ENCODE data around the gene GCK.
"Not testable (repeated sequence)": the region's sequence is repeated elsewhere in the genome, so short reads cannot be mapped to it uniquely, and the experiment has no call there.

GCK gene

GRCh38 chr7:44185729-44186128 lies 3.5 kb downstream of the GCK start:
- Histone ChIP-seq H3K9me3 (ENCODE audit: control insufficient read depth, insufficient read depth, low read length) (no peaks in the 10 kb centered on the region; the same call in 1 of the 2 replicates), H3K9ac (ENCODE audit: low read depth, low read length) (no peak overlapping the region), H3K4me1 (ENCODE audit: insufficient read depth, low read length) (peaks cover 15% of the 10 kb centered on the region; the same call in 1 of the 2 replicates), H3K36me3 (ENCODE audit: insufficient read depth, low read length) (no peaks in the 10 kb centered on the region)

DNA sequence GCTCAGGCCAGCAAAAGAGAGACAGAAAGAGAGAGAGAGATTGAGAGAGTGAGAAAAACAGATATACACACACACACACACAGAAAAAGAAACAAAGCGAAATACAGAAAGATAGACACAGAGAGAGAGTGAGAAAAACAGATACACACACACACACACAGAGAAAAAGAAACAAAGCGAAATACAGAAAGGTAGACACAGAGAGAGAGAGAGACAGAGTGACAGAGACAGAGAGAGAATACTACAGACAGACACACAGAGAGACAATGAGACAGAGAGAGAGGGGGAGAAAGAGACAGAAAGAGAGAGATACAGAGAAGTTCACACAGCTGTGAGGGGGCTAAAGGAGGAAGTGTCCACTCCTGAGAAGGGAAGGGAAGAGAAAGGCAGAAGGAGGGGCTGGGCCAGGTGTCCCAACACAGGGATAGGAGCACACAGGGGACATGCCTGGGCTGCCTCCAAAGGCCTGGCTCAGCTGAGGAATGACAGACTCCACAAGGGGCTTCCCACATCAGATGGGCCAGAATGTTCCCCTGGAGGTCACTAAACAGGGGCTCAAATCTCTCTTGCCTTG lies 4.3 kb downstream of the GCK start:
- Histone ChIP-seq H3K9me3 (ENCODE audit: control insufficient read depth, insufficient read depth, low read length) (no peaks in the 10 kb centered on the region; the same call in 1 of the 2 replicates), H3K4me1 (ENCODE audit: insufficient read depth, low read length) (peaks cover 15% of the 10 kb centered on the region; the same call in 1 of the 2 replicates), H3K9ac (ENCODE audit: low read depth, low read length) (no peak overlapping the region), H3K36me3 (ENCODE audit: insufficient read depth, low read length) (no peaks in the 10 kb centered on the region)

- Histone ChIP-seq H3K9me3 (ENCODE audit: control insufficient read depth, insufficient read depth, low read length) (no peaks in the 10 kb centered on the region; the same call in 1 of the 2 replicates), H3K36me3 (ENCODE audit: insufficient read depth, low read length) (no peaks in the 10 kb centered on the region), H3K9ac (ENCODE audit: low read depth, low read length) (no peak overlapping the region), H3K4me1 (ENCODE audit: insufficient read depth, low read length) (peaks cover 15% of the 10 kb centered on the region; the same call in 1 of the 2 replicates)
These were observed 4.9 kb downstream of the GCK start for GRCh38 chr7:44184206-44184872.

DNA sequence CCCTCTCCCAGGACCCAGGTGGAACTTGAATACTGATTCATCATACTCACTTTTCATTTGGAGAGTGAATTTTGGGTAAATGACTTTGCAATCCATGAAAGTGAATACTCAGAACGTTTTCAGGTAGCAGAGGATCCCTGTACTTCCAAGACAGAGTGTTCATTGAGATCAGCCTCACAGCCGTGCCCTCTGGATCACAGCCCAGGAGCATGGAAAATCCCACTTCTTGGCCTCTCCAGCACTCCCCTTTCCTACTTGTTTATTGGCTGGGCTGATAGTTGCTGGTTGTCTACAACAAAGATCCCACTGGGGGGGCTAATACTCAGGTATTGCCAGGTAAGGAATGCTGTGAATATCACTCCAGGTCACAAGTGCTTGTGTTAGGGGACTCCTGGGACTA lies 5.9 kb downstream of the GCK start:
- Histone ChIP-seq H3K36me3 (ENCODE audit: insufficient read depth, low read length) (no peaks in the 10 kb centered on the region), H3K4me1 (ENCODE audit: insufficient read depth, low read length) (peaks cover 15% of the 10 kb centered on the region; the same call in 1 of the 2 replicates), H3K9ac (ENCODE audit: low read depth, low read length) (no peak overlapping the region), H3K9me3 (ENCODE audit: control insufficient read depth, insufficient read depth, low read length) (no peaks in the 10 kb centered on the region; the same call in 1 of the 2 replicates)

DNA sequence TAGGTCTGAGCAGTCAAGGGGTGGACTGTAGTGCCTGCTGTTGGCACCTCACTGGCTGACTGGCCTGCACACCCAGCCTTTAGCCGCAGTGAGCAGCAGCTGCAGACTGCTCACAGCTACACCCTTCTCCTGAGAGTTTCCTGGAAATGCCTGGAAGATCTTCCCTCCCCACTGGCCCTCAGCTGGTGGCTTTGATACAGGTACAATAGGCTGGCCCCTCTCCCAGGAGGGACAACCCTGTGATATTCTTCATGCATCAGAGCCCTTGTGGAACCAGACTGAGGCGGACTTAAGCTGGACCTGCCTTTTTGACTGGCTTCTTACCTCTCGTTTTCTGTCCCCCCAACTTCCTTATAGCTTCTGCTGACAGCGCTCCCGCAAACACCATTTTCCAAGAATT lies 6.4 kb downstream of the GCK start:
- Histone ChIP-seq H3K9ac (ENCODE audit: low read depth, low read length) (no peak overlapping the region), H3K9me3 (ENCODE audit: control insufficient read depth, insufficient read depth, low read length) (no peaks in the 10 kb centered on the region; the same call in 1 of the 2 replicates), H3K4me1 (ENCODE audit: insufficient read depth, low read length) (peaks cover 18% of the 10 kb centered on the region; the same call in 1 of the 2 replicates)

GRCh38 chr7:44180631-44181030 lies 8.6 kb downstream of the GCK start:
- Histone ChIP-seq H3K36me3 (ENCODE audit: insufficient read depth, low read length) (no peaks in the 10 kb centered on the region), H3K4me1 (ENCODE audit: insufficient read depth, low read length) (peaks cover 24% of the 10 kb centered on the region; the same call in 1 of the 2 replicates), H3K9ac (ENCODE audit: low read depth, low read length) (no peak overlapping the region), H3K9me3 (ENCODE audit: control insufficient read depth, insufficient read depth, low read length) (no peaks in the 10 kb centered on the region; the same call in 1 of the 2 replicates)

More for the DNA sequence above, 6.4 kb downstream of the GCK start:
- H3K36me3 ChIP-seq (ENCODE audit: insufficient read depth, low read length) = no peaks in the 10 kb centered on the region

DNA sequence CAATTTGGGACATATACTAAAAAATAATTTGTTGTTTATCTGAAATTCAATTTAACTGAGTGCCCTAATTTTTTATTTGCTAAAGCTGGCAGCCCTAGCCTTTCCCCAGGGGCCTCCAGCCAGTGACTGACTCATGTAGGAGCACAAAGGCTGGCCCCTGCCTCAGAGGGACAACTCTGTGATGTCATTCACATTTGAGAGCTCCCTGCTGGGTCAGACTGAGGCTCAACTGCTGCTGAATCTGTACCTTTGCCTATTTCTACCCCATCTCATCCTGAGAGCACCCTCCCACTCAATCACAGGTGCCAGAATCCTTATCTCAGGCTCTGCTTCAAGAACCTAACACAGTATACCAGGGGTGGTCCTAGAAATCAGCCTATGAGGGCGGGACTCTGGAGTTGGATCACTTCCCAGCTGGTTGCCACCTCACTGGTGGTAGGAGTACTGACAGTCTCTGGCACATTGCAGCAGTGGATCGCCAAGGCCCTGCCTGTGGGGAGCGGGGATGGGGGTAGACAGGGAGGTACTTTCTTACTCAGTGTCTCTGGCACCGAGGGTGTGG lies 11.6 kb downstream of the GCK start:
- H3K9me3 ChIP-seq (ENCODE audit: control insufficient read depth, insufficient read depth, low read length) = no peaks in the 10 kb centered on the region; the same call in 1 of the 2 replicates
- H3K4me1 ChIP-seq (ENCODE audit: insufficient read depth, low read length) = peaks cover 9% of the 10 kb centered on the region; the same call in 1 of the 2 replicates
- H3K36me3 ChIP-seq (ENCODE audit: insufficient read depth, low read length) = no peaks in the 10 kb centered on the region
- H3K9ac ChIP-seq (ENCODE audit: low read depth, low read length) = no peak overlapping the region

- H3K36me3 ChIP-seq (ENCODE audit: insufficient read depth, low read length) = no peaks in the 10 kb centered on the region
- H3K4me1 ChIP-seq (ENCODE audit: insufficient read depth, low read length) = peaks cover 9% of the 10 kb centered on the region; the same call in 1 of the 2 replicates
- H3K9me3 ChIP-seq (ENCODE audit: control insufficient read depth, insufficient read depth, low read length) = no peaks in the 10 kb centered on the region
- H3K9ac ChIP-seq (ENCODE audit: low read depth, low read length) = no peak overlapping the region
These were observed 12.8 kb downstream of the GCK start for GRCh38 chr7:44176486-44176885.

DNA sequence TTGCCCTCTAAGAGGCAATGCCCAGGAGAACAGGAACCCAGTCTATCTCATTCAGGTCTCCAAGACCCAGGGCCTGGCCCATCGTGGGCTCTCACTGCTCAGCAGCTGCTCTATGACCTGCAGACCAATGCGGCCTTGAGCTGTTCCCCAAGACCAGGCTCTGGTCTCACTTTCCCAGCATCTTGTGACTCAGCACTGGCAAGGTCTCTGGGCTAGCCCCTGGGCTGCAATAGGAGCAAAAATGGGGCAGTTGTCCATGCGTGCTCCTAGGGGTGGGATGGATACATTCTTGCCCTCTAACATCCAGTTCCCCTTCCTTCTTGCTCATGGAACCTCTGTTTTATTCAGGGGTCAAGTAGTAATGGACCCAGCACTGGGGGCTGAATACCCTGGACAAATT lies 13.5 kb downstream of the GCK start:
- H3K9me3 ChIP-seq (ENCODE audit: control insufficient read depth, insufficient read depth, low read length) = no peaks in the 10 kb centered on the region
- H3K9ac ChIP-seq (ENCODE audit: low read depth, low read length) = no peak overlapping the region
- peaks cover 9% of the 10 kb centered on the region; the same call in 1 of the 2 replicates for H3K4me1 ChIP-seq (ENCODE audit: insufficient read depth, low read length)
- H3K36me3 ChIP-seq (ENCODE audit: insufficient read depth, low read length) = no peaks in the 10 kb centered on the region

DNA sequence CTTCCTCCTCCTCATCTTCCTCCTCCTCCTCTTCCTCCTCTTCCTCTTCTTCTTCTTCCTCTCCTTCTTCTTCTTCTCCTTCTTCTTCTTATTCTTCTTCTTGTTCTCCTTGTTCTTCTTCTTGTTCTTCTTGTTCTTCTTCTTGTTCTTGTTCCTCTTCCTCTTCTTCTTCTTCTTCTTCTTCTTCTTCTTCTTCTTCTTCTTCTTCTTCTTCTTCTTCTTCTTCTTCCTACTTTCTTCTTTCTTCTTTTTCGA lies 14.6 kb downstream of the GCK start:
- H3K4me1 ChIP-seq (ENCODE audit: insufficient read depth, low read length); H3K36me3 ChIP-seq (ENCODE audit: insufficient read depth, low read length); H3K9me3 ChIP-seq (ENCODE audit: control insufficient read depth, insufficient read depth, low read length); H3K9ac ChIP-seq (ENCODE audit: low read depth, low read length): not testable (repeated sequence)

- H3K36me3 ChIP-seq (ENCODE audit: insufficient read depth, low read length) = no peaks in the 10 kb centered on the region
- peaks cover 9% of the 10 kb centered on the region; the same call in 1 of the 2 replicates for H3K4me1 ChIP-seq (ENCODE audit: insufficient read depth, low read length)
- H3K9me3 ChIP-seq (ENCODE audit: control insufficient read depth, insufficient read depth, low read length) = no peaks in the 10 kb centered on the region
- H3K9ac ChIP-seq (ENCODE audit: low read depth, low read length) = no peak overlapping the region
These were observed 15.1 kb downstream of the GCK start for GRCh38 chr7:44173911-44174693.

- Histone ChIP-seq H3K9ac (ENCODE audit: low read depth, low read length) (no peak overlapping the region), H3K36me3 (ENCODE audit: insufficient read depth, low read length) (no peaks in the 10 kb centered on the region), H3K4me1 (ENCODE audit: insufficient read depth, low read length) (peaks cover 7% of the 10 kb centered on the region; the same call in 1 of the 2 replicates), H3K9me3 (ENCODE audit: control insufficient read depth, insufficient read depth, low read length) (no peaks in the 10 kb centered on the region)
These were observed 16.3 kb downstream of the GCK start for GRCh38 chr7:44172803-44173424.

- no peaks in the 10 kb centered on the region for H3K36me3 ChIP-seq (ENCODE audit: insufficient read depth, low read length)
- no peaks in the 10 kb centered on the region for H3K9me3 ChIP-seq (ENCODE audit: control insufficient read depth, insufficient read depth, low read length)
- H3K9ac ChIP-seq (ENCODE audit: low read depth, low read length) = no peak overlapping the region
- peaks cover 3% of the 10 kb centered on the region; the same call in 1 of the 2 replicates for H3K4me1 ChIP-seq (ENCODE audit: insufficient read depth, low read length)
These were observed 16.9 kb downstream of the GCK start for GRCh38 chr7:44172352-44172751.

GRCh38 chr7:44171901-44172300 lies 17.3 kb downstream of the GCK start:
- not testable (repeated sequence) for H3K9me3 ChIP-seq (ENCODE audit: control insufficient read depth, insufficient read depth, low read length); H3K9ac ChIP-seq (ENCODE audit: low read depth, low read length); H3K36me3 ChIP-seq (ENCODE audit: insufficient read depth, low read length); H3K4me1 ChIP-seq (ENCODE audit: insufficient read depth, low read length)
